Measurements from ENCODE around the gene SCARF2. TPM values are rescaled to one million over a fixed set of nuclear protein-coding genes. Genes with fewer than 3 reads are reported as not detected.
A peak's percentile ranks its signal among the peaks of the same experiment; 100 is the strongest.
"Not testable (repeated sequence)": the region's sequence is repeated elsewhere in the genome, so short reads cannot be mapped to it uniquely, and the experiment has no call there.

SCARF2 gene
- total RNA-seq, 4 donors from 2014 or later: 6.1 to 9.6 (median 8.4) TPM

- peak; percentile 58 to 94 for DNase-seq (ENCODE audit: low spot score in 2 of 2)
- WGBS, 2 donors: 19 to 22% methylated on average over 6 of the region's 6 CpGs
- H3K4me3 ChIP-seq (ENCODE audit: low read depth, poor library complexity, severe bottlenecking): no peak overlapping the region
- TF ChIP-seq POLR2A (IDR thresholded peaks at IDR 0.05): no peak
- TF ChIP-seq CTCF (IDR thresholded peaks at IDR 0.05): peak in 1 of 3 donors; percentile 76
- intact Hi-C loops (cut with DNase I; ENCODE audit: low total_unique reads): loop anchor here (5.0 kb wide), 1 partner anchor 39 kb away; no protein-coding TSS in a partner anchor
Measured at GRCh38 chr22:20456064-20456721, 18.6 kb upstream of the SCARF2 start.

GRCh38 chr22:20455709-20456063 lies 18.1 kb upstream of the SCARF2 start:
- no peak for TF ChIP-seq POLR2A (IDR thresholded peaks at IDR 0.05)
- TF ChIP-seq CTCF (IDR thresholded peaks at IDR 0.05): no peak
- 79 to 87% methylated on average over 8 of the region's 8 CpGs for WGBS, 2 donors
- no peak for DNase-seq (ENCODE audit: low spot score in 2 of 2)
- intact Hi-C loops (cut with DNase I; ENCODE audit: low total_unique reads): loop anchor here (5.0 kb wide), 1 partner anchor 38 kb away; no protein-coding TSS in a partner anchor
- no peak overlapping the region for H3K4me3 ChIP-seq (ENCODE audit: low read depth, poor library complexity, severe bottlenecking)

DNA sequence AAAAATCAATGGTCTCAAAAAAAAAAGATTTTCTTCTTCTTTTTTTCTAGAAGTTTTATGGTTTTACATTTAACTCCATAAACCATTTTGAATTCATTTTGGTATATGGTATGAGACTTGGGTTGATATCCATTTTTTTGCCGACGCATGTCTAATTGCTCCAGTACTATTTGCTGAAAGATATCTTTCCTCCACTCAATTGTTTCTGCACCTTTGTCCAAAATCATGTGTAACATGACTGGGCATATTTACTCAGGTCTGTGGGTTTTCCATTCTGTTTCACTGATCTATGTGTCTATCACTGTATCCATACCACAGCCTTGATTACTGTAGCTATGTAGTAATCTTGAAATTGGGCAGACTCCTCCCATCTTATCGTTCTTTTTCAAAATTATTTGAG lies 15.6 kb upstream of the SCARF2 start:
- intact Hi-C loops (cut with DNase I; ENCODE audit: low total_unique reads): no loop called here
- no peak overlapping the region for H3K4me3 ChIP-seq (ENCODE audit: low read depth, poor library complexity, severe bottlenecking)
- TF ChIP-seq POLR2A (IDR thresholded peaks at IDR 0.05) (no peak), CTCF (IDR thresholded peaks at IDR 0.05) (no peak)
- no peak for DNase-seq (ENCODE audit: low spot score in 2 of 2)
- WGBS, 2 donors: 98% methylated on average over 3 of the region's 3 CpGs

DNA sequence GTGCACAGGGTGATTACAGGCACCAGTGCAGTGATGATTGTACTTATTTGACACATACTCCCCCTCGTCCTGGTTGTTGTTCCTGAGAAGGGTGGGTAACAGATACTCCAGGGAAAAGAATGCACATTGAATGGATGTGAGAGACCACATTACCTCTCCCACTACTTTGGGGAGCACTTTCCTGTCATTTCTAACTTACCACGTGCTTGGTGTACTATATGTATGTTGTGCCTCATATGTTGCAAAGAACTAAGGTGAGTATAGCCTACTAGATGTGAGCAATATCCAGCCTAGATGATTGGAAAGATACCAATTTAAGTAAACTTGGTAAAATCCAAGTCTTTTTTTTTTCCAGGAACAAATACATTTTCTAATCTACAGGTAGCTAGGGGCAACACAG lies 14.3 kb upstream of the SCARF2 start:
- TF ChIP-seq CTCF (IDR thresholded peaks at IDR 0.05): no peak
- TF ChIP-seq POLR2A (IDR thresholded peaks at IDR 0.05): no peak
- intact Hi-C loops (cut with DNase I; ENCODE audit: low total_unique reads): no loop called here
- DNase-seq (ENCODE audit: low spot score in 2 of 2): no peak
- H3K4me3 ChIP-seq (ENCODE audit: low read depth, poor library complexity, severe bottlenecking): no peak overlapping the region
- 84 to 94% methylated on average over 2 of the region's 2 CpGs for WGBS, 2 donors

DNA sequence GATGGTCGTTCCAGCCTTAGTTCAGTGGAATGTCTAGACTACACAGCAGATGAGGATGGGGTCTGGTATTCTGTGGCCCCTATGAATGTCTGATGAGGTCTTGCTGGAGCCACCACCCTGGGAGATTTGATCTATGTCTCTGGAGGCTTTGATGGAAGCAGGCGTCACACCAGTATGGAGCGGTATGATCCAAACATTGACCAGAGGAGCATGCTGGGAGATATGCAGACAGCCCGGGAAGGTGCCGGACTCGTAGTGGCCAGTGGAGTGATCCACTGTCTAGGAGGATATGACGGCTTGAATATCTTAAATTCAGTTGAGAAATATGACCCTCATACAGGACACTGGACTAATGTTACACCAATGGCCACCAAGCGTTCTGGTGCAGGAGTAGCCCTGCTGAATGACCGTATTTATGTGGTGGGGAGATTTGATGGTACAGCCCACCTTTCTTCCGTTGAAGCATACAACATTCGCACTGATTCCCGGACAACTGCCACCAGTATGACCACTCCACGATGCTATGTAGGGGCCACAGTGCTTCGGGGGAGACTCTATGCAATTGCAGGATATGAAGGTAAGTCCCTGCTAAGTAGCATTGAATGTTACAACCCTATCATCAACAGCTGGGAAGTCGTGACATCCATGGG lies 13.6 kb upstream of the SCARF2 start:
- WGBS, 2 donors: 95 to 96% methylated on average over 15 of the region's 15 CpGs
- DNase-seq (ENCODE audit: low spot score in 2 of 2); H3K4me3 ChIP-seq (ENCODE audit: low read depth, poor library complexity, severe bottlenecking); intact Hi-C loops (cut with DNase I; ENCODE audit: low total_unique reads): not testable (repeated sequence)

DNA sequence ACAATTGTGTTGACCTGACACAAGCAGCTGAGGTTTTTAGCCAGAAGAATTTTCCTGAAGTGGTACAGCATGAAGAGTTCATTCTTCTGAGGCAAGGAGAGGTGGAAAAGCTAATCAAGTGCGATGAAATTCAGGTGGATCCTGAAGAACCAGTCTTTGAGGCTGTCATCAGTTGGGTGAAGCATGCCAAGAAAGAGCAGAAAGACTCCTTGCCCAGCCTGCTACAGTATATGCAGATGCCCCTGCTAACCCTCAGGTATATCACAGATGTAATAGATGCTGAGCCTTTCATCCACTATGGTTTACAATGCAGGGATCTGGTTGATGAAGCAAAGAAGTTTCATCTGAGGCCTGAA lies 12.9 kb upstream of the SCARF2 start:
- H3K4me3 ChIP-seq (ENCODE audit: low read depth, poor library complexity, severe bottlenecking): no peak overlapping the region
- intact Hi-C loops (cut with DNase I; ENCODE audit: low total_unique reads): no loop called here
- TF ChIP-seq POLR2A (IDR thresholded peaks at IDR 0.05) (no peak), CTCF (IDR thresholded peaks at IDR 0.05) (no peak)
- DNase-seq (ENCODE audit: low spot score in 2 of 2): no peak
- WGBS, 2 donors: 54 to 74% methylated on average over 1 of the region's 1 CpG

Measured in lower leg skin (tissue), 4 donors.